Colonic mucosa (tissue), 4 donors: Measurements from ENCODE around the gene HSPB6. TPM values are rescaled to one million over a fixed set of nuclear protein-coding genes. Genes with fewer than 3 reads are reported as not detected.

Experiments
- DNase-seq: peaks from one replicate; pipeline ENCODE4 v3.0.0-alpha.2; 2020
- H3K27ac ChIP-seq: fragments of 200-600 bp; one replicate; pipeline ENCODE4 v1.8.0; 2021
- H3K27me3 ChIP-seq: fragments of 200-600 bp; one replicate; pipeline ENCODE4 v1.8.0; 2021
- H3K36me3 ChIP-seq: fragments of 200-600 bp; one replicate; pipeline ENCODE4 v1.8.0; 2021
- H3K4me1 ChIP-seq: fragments of 200-600 bp; one replicate; pipeline ENCODE4 v1.8.0; 2021; ENCODE audit warnings: mild to moderate bottlenecking
- H3K4me3 ChIP-seq: fragments of 200-600 bp; one replicate; pipeline ENCODE4 v1.8.0; 2021
- H3K9ac ChIP-seq, 2 donors: one replicate each; pipeline ENCODE4 v1.7.0; 2013; ENCODE audit warnings: control low read depth in 2 of 2, low read depth in 2 of 2, low read length in 2 of 2
- H3K9me3 ChIP-seq: fragments of 200-600 bp; one replicate; pipeline ENCODE4 v1.8.0; 2021
- intact Hi-C: fragments of 100-400 bp; cut with DNase I; formaldehyde crosslinking; loops from one replicate; pipeline ENCODE4 v1.14.1; 2022
- total RNA-seq, 2 donors: library from RNA; stranded (reverse); fragmentation: NEBNext Ultra II Directional in 1 of 2; extraction: Animal tissue kit (Norgen Biotek cat#: 25700) in 1 of 2; gene quantifications; one replicate each; pipeline ENCODE4 v1.2.1, GENCODE V29; 2021
- TF ChIP-seq, protein P1 (sequence below): fragments of 200-600 bp; IDR thresholded peaks from one replicate; pipeline ENCODE4 v1.8.0; 2022; ENCODE audit warnings: antibody characterized with exemption, mild to moderate bottlenecking
- donor health status: healthy.
- donor health status: DM: no; HTN: no; CAD: no.
- donor health status: DM: no; HTN: no; CAD: no.

HSPB6 gene
- total RNA-seq, 2 donors from 2014 or later = 6.3 to 23.6 TPM

DNA sequence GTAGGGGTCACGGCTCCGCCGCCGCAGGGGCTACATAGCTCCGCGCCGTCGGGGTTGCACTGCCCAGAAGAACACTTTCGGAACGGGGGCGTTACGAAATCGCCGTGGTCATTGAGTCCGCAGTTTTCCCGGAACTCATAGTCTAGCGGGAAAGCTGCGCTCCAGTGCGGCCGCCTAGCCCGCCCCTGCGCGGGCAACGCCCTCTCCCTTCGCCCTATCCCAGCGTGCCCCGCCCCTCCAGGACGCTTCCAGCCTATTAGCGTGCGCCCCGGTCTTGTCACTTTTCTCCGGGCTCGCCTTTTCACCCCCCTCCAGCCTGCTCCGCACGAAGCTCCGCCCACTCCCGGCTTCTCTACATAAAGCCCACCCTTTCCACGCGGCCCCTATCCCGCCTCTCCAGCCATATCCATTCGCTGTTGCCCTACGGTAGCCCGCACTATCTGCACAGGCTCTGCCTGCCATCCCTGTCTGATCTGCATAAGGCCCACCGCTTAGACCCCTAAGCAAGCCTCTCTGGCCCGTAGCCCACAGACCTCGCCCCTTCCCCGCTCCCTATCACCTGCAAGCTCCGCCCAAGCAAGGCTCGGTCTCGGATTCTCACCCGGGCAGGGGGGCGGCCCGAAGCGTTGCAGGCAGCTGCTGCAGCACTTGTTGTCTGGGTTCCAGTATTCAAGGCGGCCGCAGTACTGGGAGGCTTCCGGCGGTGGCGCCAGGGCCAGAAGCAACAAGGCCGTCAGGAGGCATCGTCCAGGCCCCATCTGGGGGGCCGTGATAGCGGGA lies 16.2 kb downstream of the HSPB6 start:
- DNase-seq = peak; percentile 99
- Histone ChIP-seq H3K27ac (peak overlapping the region; percentile 90), H3K9me3 (no peaks in the 10 kb centered on the region), H3K4me3 (peak overlapping the region; percentile 66), H3K9ac (peak overlapping the region; percentile 76 to 87), H3K27me3 (no peaks in the 10 kb centered on the region), H3K36me3 (no peaks in the 10 kb centered on the region), H3K4me1 (peaks cover 9% of the 10 kb centered on the region)
- TF ChIP-seq, protein P1, sequence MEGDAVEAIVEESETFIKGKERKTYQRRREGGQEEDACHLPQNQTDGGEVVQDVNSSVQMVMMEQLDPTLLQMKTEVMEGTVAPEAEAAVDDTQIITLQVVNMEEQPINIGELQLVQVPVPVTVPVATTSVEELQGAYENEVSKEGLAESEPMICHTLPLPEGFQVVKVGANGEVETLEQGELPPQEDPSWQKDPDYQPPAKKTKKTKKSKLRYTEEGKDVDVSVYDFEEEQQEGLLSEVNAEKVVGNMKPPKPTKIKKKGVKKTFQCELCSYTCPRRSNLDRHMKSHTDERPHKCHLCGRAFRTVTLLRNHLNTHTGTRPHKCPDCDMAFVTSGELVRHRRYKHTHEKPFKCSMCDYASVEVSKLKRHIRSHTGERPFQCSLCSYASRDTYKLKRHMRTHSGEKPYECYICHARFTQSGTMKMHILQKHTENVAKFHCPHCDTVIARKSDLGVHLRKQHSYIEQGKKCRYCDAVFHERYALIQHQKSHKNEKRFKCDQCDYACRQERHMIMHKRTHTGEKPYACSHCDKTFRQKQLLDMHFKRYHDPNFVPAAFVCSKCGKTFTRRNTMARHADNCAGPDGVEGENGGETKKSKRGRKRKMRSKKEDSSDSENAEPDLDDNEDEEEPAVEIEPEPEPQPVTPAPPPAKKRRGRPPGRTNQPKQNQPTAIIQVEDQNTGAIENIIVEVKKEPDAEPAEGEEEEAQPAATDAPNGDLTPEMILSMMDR = no peak
- intact Hi-C loops = loop anchor here (10.0 kb wide), 1 partner anchor 194 kb away; the partner anchor contains the start of gene LRFN3

DNA sequence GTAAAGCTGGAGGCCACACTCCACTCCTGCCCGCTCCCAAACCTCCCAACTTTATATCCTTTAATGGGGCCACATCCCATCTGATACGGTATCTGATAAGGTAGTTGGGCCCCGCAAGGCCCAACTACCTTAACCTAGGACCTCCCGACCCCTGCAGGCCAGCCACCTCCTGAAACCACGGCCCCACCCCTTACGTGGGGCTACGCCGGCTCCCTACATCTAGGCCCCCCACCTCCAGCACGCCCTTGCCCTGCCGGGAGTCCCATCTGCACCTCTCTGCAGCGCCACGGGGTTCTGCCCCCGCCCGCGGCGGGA lies 16.8 kb downstream of the HSPB6 start:
- Histone ChIP-seq H3K9ac (peak overlapping the region; percentile 76 to 87), H3K27me3 (no peaks in the 10 kb centered on the region), H3K4me1 (peaks cover 9% of the 10 kb centered on the region), H3K4me3 (peak overlapping the region; percentile 66), H3K27ac (peak overlapping the region; percentile 90), H3K36me3 (no peaks in the 10 kb centered on the region), H3K9me3 (no peaks in the 10 kb centered on the region)
- TF ChIP-seq, protein P1 = no peak
- DNase-seq = no peak
- intact Hi-C loops = loop anchor here (10.0 kb wide), 1 partner anchor 195 kb away; the partner anchor contains the start of gene LRFN3

DNA sequence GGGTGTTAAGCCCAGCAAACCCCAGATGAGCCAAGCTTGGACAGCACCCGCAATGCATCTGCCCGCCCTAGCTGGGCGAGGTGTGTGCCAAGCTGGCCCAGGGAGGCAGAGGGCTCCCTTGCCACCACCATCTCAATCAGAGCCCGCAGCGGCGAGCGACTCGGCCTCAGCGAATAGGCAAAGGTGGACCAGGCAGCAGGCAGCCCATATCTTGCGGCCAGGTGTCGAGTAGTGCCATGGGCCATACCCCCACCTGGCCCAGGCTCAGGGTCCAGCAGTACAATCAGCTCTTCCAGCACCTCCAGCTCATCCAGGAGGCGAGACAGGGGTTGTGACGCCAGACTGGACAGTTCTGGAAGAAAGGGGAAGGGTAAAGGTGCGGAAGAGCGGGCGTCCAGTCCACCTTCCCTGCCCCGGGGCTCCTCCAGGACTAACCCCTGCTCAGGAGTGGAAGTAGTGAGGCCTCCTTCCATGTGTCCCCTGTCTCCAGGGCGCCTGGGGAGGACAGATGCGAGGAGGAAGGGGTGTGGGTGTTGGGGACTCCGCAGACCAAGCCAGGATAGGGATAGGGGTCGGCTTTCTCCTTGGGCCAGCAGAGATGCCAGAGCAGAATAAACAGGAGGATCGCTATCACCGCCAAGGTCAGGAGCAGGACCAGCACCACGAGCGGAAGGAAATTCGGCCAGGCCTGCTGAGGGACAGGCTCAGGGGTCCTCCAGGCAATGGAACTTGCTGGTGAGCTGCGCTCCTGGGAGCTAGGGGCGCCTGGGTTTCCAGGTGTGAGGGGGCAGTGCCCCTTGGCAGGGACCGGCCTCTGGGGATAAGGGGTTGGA lies 17.3 kb downstream of the HSPB6 start:
- Histone ChIP-seq H3K36me3 (no peaks in the 10 kb centered on the region), H3K9ac (peak overlapping the region in 1 of 2 donors; percentile 87), H3K27ac (peak overlapping the region; percentile 90), H3K9me3 (no peaks in the 10 kb centered on the region), H3K4me1 (peaks cover 9% of the 10 kb centered on the region), H3K27me3 (no peaks in the 10 kb centered on the region), H3K4me3 (peak overlapping the region; percentile 66)
- intact Hi-C loops = loop anchor here (10.0 kb wide), 1 partner anchor 195 kb away; the partner anchor contains the start of gene LRFN3
- TF ChIP-seq, protein P1 = no peak
- DNase-seq = no peak

DNA sequence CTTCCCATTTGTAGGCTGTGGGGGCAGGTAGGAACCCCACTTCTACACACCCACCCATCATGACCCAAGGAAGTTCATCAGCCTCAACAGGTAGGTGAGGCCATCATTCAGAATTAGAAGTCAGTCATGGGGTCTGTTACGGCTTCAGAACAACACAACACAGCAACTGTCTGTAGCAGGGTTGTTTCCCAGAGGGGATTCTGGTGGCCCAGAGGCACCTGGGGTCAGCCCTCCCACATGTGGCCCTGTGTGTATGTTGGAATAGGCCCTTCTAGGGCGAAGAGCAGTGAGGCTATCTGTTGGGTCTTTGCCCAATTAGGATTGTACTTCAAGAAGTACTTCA lies 18.0 kb downstream of the HSPB6 start:
- no peak for DNase-seq
- Histone ChIP-seq H3K27ac (no peak overlapping the region), H3K4me3 (no peak overlapping the region), H3K9ac (no peak overlapping the region), H3K27me3 (no peaks in the 10 kb centered on the region), H3K9me3 (no peaks in the 10 kb centered on the region), H3K36me3 (no peaks in the 10 kb centered on the region), H3K4me1 (peaks cover 9% of the 10 kb centered on the region)
- intact Hi-C loops = no loop called here
- TF ChIP-seq, protein P1 = no peak

DNA sequence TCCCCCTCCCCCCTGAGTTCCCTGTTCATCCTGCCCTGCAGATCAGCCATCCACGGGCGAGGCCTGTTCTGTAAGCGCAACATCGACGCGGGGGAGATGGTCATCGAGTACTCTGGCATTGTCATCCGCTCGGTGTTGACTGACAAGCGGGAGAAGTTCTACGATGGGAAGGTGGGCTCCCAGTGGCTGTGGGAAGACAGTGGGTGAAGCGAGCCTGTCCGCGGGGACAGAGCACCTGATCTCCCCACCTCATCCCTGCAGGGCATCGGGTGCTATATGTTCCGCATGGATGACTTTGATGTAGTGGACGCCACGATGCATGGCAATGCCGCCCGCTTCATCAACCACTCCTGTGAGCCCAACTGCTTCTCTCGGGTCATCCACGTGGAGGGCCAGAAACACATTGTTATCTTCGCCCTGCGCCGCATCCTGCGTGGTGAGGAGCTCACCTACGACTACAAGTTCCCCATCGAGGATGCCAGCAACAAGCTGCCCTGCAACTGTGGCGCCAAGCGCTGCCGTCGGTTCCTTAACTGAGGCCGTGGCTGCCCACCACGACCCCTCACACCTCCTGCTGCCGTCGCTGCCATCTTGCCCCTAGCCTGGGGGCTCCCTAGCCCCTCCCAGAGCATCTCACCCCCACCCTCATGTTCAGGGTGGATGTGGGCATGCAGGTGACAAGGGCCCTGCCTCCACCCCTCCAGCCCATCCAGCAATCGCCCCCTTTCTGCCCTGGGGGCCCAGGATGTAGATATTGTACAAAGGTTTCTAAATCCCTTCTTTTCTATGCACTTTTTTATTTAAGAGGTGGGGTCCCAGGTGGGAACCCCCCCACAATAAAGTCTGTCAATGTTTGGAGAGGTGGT lies 18.6 kb downstream of the HSPB6 start:
- DNase-seq = no peak
- Histone ChIP-seq H3K9ac (no peak overlapping the region), H3K27ac (no peak overlapping the region), H3K4me3 (no peak overlapping the region), H3K9me3 (no peaks in the 10 kb centered on the region), H3K36me3 (no peaks in the 10 kb centered on the region), H3K4me1 (peaks cover 9% of the 10 kb centered on the region), H3K27me3 (no peaks in the 10 kb centered on the region)
- TF ChIP-seq, protein P1 = no peak
- intact Hi-C loops = no loop called here
